ENCODE data around the gene C19orf73. TPM values are rescaled to one million over a fixed set of nuclear protein-coding genes. Genes with fewer than 3 reads are reported as not detected.

C19orf73 gene
- total RNA-seq, 6 donors from 2014 or later = 0.89 to 7.9 (median 2.3) TPM; not detected in 1

GRCh38 chr19:49120868-49121267 is 1.9 kb upstream of the C19orf73 start:
- no peak for ATAC-seq (ENCODE audit: low FRiP score in 2 of 2)
- DNase-seq = no peak
- no peak for TF ChIP-seq POLR2A (IDR thresholded peaks at IDR 0.05)
- TF ChIP-seq EP300 (IDR thresholded peaks at IDR 0.05) = no peak
- no peak for TF ChIP-seq POLR2AphosphoS5 (IDR thresholded peaks at IDR 0.05)
- TF ChIP-seq CTCF (IDR thresholded peaks at IDR 0.05) = no peak
- Histone ChIP-seq H3K27me3 (no peaks in the 10 kb centered on the region), H3K36me3 (no peaks in the 10 kb centered on the region), H3K4me1 (peaks cover 22 to 29% (median 28%) of the 10 kb centered on the region in 4 donors), H3K4me3 (no peak overlapping the region), H3K9me3 (no peaks in the 10 kb centered on the region), H3K27ac (no peak overlapping the region)
- 95 to 98% methylated on average over 2 of the region's 2 CpGs for WGBS, 2 donors

- Histone ChIP-seq H3K27ac (peak overlapping the region in 1 of 4 donors; percentile 94), H3K36me3 (no peaks in the 10 kb centered on the region), H3K9me3 (no peaks in the 10 kb centered on the region), H3K4me3 (peak overlapping the region in 3 of 4 donors; percentile 58 to 72 (median 58)), H3K27me3 (no peaks in the 10 kb centered on the region), H3K4me1 (peaks cover 22 to 31% (median 28%) of the 10 kb centered on the region in 4 donors)
- TF ChIP-seq POLR2A (IDR thresholded peaks at IDR 0.05) = no peak
- TF ChIP-seq CTCF (IDR thresholded peaks at IDR 0.05) = no peak
- no peak for TF ChIP-seq POLR2AphosphoS5 (IDR thresholded peaks at IDR 0.05)
- TF ChIP-seq EP300 (IDR thresholded peaks at IDR 0.05) = no peak
- DNase-seq (no peak), ATAC-seq (ENCODE audit: low FRiP score in 2 of 2) (no peak)
- WGBS, 2 donors = 14 to 50% methylated on average over 3 to 14 of the region's 16 CpGs
Measured at GRCh38 chr19:49120325-49120683, 1.4 kb upstream of the C19orf73 start.

- peak within 1 kb of the TSS; percentile 93 to 94 (median 94) for H3K27ac ChIP-seq
- TF ChIP-seq POLR2A (IDR thresholded peaks at IDR 0.05) (no peak), CTCF (IDR thresholded peaks at IDR 0.05) (no peak), POLR2AphosphoS5 (IDR thresholded peaks at IDR 0.05) (no peak), EP300 (IDR thresholded peaks at IDR 0.05) (no peak)
- H3K4me3 ChIP-seq = peak within 1 kb of the TSS; percentile 58 to 75 (median 65)
- WGBS, 2 donors = 2% methylated on average over 21 of the region's 90 CpGs; no CpG with 5 or more reads in 1 of the 2 donors
- peak; percentile 68 to 94 for DNase-seq
- H3K36me3 ChIP-seq = no peaks in the 10 kb centered on the region
- no peaks in the 10 kb centered on the region for H3K9me3 ChIP-seq
- ATAC-seq (ENCODE audit: low FRiP score in 2 of 2) = peak; percentile 60 to 73
- no peaks in the 10 kb centered on the region for H3K27me3 ChIP-seq
- H3K4me1 ChIP-seq = peaks cover 27 to 38% (median 30%) of the 10 kb centered on the region in 4 donors
Measured at GRCh38 chr19:49119411-49120324, 725 bp upstream of the C19orf73 start, which contains the start of gene PPFIA3. TSS of gene PPFIA3 (plus strand) at chr19:49119544. CDS start at chr19:49127874, 8,330 bp downstream.

- WGBS, 2 donors = 62 to 69% methylated on average over 20 to 26 of the region's 26 CpGs
- no peaks in the 10 kb centered on the region for H3K36me3 ChIP-seq
- TF ChIP-seq CTCF (IDR thresholded peaks at IDR 0.05) (no peak), POLR2AphosphoS5 (IDR thresholded peaks at IDR 0.05) (no peak)
- H3K4me3 ChIP-seq = peak overlapping the region in 3 of 4 donors; percentile 58 to 72 (median 58)
- no peaks in the 10 kb centered on the region for H3K9me3 ChIP-seq
- H3K27ac ChIP-seq = peak overlapping the region; percentile 93 to 94 (median 94)
- no peaks in the 10 kb centered on the region for H3K27me3 ChIP-seq
- H3K4me1 ChIP-seq = peaks cover 34 to 48% (median 39%) of the 10 kb centered on the region in 4 donors
- no peak for ATAC-seq (ENCODE audit: low FRiP score in 2 of 2)
- peak in 1 of 2 donors; percentile 78 for DNase-seq
Measured at GRCh38 chr19:49117677-49118564, 1.0 kb downstream of the C19orf73 start.
